ENCODE data around the gene NUMA1.

The NUMA1 gene

DNA sequence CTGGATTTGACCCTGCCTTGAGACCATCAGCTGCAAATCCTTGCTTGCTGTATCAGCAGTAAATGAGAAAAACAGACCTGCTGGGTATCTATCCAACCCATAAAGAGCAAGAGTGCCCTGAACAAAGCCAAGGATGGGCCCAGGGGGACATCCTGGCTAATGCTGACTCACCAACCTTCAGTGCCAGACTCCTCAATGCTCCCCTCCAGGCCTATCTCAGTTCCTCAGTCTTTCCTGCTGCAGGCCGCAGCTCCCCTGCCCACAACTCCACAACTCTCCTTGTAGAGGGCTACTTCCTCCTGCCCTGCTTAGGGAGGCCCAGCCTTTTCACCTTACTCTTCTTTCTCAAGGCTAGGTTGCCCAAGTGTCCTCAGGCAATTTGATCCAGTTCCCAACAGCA lies 20.1 kb upstream of the NUMA1 start:
- DNase-seq (ENCODE audit: low spot score) = no peak

DNA sequence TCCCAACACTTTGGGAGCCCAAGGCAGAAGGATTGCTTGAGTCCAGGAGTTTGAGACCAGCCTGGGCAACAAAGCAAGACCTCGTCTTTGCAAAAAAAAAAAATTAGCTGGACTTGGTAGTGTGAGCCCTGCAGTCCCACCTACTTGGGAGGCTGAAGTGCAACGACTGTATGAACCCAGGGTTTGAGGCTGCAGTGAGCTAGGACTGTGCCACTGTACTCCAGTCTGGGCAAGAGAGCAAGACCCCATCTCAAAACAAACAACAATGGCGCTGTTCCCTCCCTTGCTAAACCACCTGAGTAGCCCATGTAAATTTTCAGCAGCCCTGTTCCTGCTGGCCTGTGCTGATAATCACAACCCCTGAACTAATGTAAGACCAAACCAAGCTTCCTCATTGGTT lies 19.7 kb upstream of the NUMA1 start:
- DNase-seq (ENCODE audit: low spot score) = no peak

DNA sequence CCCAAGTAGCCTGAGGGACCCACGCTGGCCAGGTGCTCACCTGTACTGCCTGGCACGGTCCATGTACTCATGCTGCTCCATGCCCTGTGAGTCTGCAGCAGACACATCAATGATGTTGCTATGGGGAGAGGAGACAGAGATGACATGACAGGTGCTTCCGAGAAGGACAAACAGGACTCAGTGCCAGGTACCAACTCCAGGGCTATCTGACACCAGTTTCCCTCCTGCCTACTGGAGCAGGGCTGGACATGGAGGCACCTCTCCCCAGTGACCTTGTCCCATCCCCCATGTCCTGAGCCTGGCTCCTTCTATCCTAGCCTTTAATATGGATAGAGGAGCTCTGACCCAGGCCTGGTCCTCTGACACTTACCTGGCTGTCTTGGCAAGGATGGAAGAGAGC lies 18.4 kb upstream of the NUMA1 start:
- no peak for DNase-seq (ENCODE audit: low spot score)

DNA sequence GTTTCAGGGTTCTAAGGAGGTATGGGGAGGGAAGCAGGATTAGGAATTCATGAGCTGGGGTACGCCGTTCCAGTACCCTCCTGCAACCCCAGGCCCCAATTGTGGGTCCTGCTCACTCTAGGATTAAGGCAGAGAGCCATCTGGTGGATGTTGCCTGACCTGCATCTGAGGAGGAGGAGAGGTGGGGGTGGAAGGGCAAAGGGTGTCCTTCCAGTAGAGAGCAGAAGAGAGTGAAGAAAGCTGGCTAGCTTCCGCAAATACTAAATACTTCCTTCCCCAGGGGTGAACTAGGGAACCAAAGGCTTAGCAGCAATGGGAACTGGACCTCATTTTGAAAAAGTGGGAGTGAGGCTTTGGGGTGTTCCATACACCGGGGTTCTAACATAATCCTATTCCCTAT lies 10.9 kb upstream of the NUMA1 start:
- DNase-seq (ENCODE audit: low spot score) = peak; percentile 33

DNA sequence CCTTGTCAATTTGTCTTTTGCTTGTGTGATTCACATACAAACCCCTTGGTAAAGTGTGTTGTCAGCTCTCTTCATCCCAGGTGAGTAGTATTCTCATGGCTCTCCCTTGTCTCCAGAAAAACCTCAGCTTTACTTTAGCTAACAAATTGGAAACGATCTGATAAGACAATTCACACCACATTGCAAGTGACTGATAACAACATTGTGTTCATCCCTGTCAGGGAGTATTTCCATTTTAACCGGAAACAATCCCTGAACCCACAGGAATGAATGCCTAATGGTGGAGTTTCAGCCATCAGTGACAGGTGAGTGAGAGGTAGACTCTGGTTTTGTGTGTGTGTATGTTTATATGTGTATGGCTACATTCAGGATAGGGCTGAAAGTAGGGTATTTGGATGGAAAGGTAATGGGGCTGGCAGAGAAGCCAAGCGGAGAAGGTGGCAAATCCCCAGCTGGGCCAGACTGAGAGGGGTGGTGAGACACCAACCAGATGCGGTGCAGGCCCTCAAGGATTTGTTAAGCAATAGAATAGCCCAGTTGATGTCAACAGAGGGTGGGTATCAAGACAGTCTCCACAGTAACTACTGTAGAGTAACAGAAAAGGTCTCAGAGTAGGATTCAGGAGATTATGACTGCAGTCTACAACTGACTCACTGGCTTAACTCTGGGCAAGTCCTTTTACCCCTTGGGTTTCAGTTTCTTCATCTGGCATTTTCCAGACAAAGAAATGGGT lies 7.9 kb upstream of the NUMA1 start:
- no peak for DNase-seq (ENCODE audit: low spot score)

DNA sequence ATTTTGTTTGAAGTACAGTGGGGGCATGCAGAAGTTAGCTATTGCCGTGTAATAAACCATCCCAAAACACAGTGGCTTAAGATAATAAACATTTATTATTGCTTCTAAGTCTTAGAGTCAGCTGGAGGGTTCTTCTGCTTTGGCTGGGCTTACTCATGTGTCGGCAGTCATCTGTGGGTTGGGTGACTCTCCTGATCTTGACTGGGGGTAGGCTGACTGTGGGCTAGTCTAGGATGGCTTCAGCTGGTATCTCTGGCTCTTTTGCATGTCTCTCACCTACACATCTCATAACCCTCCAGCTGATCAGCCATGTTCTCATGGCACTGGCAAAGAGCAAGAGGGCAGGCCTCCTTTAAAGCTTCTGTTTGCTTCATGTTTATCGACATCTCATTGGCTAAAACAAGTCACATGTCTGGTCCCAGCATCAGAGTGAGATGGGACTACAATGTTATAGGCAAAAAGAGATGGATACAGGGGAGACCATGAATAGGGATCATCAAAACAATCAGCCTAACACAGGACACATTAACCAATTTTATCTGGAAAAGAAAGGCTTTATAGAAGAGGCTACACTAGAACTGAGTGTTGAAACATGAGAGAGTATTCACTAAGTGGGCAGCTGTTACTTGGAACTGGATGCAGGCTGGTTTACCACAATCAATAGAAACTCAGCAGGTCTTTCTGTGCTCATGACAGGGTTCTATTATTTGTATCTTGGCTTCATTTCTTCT lies 5.4 kb upstream of the NUMA1 start:
- no peak for DNase-seq (ENCODE audit: low spot score)

DNA sequence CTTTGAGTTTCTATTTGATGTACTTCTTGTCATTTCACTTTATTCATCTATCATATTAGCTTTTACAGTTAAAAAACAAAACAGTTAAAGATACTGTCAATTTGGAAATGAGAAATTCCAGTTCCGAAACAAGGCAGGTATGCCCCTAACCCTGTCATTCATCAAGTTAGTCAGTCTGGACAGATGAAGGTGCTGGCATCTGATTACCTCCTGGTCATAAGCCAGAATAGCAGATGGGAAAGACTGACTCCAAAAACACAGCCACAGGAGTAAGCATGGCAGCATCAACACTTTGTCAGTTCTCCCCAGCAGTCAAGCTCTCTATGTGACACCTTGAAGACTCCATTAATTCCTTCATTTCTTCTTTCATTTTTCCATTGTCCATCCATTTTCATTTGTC lies 4.6 kb upstream of the NUMA1 start:
- DNase-seq (ENCODE audit: low spot score) = no peak

DNA sequence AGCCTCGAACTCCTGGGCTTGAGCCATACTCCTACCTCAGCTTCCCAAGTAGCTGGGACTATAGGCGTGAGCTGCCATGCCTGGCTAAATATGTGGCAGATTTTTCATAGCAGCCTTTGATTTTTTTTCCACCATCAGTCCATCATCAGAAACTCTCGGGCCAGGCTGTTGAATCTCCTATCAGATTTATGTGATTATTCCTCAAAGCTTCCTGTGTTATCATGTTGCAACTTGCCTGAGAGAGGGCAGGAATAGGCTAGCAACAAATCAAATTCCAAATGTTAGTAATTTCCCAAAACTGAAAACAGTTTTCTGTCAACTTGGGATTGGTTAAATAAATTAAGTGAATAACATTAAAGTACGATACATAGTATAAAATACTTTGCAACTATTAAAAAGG lies 3.7 kb upstream of the NUMA1 start:
- no peak for DNase-seq (ENCODE audit: low spot score)

DNA sequence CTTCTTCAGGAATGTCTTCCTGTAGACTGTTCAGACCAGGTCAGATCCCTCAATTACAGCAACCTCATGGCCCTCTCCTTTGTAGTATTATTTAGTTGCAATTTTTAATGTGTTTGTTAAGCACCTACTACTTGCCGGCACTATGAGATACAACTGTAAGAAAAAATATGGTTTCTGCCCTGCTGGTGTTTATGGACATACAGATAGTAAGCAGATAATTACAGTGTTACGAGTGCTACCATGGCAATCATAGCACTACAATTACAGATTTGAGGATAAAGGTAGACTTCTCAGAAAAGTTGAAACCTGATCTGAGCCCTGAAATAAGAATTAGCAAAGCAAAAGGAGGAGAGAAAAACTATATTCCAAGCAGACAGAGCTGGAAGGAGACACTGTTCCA lies 3.1 kb upstream of the NUMA1 start:
- DNase-seq (ENCODE audit: low spot score) = no peak

DNA sequence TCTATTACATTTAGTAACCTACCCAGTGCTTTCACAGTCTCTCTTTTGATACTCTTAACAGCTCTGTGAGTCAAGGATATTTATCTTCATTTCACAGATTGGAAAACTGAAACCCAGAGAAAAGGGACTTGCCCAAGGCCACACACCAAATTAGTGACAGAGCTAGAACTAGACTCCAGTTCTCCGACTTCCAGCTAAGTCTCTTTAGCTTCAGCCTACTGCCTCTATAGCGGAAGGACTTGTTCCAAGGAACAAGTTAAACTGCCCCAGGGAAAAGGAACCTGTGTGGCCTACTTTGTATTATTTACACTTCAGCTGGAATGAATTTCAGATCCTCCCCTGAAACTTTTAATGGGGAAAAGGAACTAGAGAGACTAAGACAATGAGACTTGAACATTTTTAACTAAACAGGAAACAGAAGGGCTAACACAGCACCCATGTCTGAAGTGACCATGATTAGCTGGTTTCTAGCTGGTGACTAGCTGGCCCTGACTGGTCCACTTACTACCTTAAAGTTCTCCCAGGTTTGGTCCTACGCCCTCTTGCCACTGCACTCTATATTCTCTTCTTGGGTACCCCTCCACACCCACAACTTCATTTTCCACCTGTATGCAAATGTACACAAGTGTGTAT lies 1.6 kb upstream of the NUMA1 start:
- no peak for DNase-seq (ENCODE audit: low spot score)

DNA sequence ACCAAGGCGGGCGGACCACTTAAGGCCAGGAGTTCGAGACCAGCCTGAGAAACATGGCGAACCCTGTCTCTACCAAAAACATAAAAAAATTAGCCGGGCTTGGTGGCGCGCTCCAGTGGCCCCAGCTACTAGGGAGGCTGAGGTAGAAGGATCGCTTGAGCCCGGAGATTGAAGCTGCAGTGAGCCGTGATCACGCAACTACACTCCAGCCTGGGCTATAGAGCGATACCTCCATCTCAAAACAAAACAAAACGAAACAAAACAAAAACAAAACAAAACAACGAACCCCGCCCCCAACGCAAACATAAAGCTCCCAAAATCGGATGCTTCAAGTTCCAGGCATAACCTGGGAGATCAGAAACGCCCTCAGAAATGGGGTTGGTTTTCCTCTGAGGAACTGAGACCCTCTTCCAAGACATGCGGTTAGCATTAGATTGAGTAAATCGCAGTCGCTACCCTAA lies 872 bp upstream of the NUMA1 start:
- no peak for DNase-seq (ENCODE audit: low spot score)

DNA sequence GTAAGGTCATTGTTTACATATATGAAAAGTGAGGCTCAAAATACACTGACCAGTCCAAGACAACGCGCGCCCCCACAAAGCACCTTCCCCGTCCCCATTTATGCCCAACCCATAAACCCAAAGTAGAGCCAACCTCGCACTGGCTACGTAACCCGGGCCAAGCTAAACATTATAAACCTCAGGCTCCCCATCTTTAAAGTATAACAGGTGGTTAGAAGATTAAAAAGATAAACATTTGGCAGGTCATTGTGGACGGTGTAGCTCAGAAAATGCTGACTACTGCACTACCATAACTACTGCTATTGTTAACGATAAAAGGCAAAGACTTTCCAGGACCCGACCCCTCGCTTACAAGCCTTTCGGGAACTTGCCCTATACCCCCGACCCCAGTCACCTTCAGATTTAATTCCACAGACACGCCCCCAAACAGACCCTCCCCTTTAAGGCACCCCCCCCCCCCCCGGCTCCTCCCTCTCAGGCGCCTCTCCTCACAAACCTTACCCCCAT lies 470 bp downstream of the NUMA1 start:
- no peak for DNase-seq (ENCODE audit: low spot score)

DNA sequence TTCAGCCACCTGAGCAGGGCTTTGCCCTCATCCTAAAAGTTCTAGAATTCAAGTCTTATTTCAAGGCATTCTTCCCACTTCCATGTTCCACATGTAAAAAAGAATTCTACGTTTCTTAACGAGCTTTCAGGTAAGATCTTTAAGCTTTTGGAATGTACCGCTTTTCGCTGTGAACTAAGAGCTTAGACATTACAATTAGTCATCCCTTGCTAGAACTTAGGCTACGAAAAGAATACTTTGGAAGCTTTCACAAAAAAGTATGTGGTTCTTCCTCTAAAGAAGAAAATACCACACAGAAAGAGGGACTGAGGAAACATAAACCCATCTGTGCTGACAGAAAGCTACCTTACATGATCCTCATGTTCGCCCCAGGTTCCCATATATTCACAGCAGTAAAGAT lies 1.9 kb downstream of the NUMA1 start:
- no peak for DNase-seq (ENCODE audit: low spot score)

DNA sequence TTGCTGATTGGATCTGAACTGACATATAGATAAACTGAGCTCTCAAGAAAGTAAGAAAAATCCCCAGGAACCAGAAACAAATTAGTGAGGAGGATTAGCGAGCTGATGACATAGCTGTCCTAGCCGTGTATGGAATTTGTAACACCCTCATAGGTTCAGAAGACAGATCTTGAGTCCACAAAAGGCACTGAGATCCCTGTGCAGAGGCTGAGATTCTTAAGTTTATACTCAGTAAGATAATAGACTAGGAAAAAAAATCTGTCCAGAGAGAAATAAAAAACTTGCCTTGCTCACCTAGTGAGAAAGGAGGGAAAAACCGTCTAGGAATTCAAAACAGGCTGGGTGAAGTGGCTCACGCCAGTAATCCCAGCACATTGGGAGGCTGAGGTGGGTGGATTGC lies 4.6 kb downstream of the NUMA1 start:
- DNase-seq (ENCODE audit: low spot score) = no peak

DNA sequence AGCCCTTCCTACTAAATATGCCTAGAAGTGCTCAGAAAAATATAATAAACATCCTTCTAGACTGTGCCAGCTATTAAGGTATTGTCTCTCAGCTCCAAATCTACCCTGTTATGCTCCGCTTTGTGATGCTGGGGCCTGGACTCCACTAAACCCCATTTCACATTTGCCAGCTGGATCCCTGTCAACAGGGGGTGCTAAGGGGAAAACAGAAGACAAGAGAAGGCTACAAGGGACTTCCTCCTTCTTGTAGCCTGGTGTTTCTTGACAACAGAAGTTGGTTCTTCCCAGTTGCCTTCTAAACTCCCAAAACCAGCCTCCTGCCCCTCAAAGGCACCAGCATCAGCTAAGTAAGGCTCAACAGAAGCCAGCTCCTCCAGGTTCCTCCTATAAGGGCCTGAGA lies 5.2 kb downstream of the NUMA1 start:
- no peak for DNase-seq (ENCODE audit: low spot score)

DNA sequence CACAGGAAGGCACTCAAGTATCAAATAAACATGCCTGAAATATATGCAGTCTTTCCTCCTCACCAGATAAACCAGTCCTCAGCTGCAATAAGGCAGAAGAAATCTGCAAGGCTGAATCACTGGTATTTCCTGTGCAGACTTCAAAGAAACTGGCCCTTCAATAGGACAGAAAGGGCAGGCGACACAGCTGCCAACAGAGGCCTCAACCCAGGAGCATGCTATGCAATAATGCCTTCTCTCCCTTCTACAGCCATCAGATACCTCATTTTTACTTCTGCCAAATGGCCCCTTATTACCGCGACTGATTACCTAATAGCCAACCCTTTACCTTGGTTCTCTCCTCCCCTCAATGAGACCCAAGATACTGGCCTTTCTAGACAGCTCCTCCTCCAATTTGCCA lies 8.0 kb downstream of the NUMA1 start:
- DNase-seq (ENCODE audit: low spot score) = no peak

DNA sequence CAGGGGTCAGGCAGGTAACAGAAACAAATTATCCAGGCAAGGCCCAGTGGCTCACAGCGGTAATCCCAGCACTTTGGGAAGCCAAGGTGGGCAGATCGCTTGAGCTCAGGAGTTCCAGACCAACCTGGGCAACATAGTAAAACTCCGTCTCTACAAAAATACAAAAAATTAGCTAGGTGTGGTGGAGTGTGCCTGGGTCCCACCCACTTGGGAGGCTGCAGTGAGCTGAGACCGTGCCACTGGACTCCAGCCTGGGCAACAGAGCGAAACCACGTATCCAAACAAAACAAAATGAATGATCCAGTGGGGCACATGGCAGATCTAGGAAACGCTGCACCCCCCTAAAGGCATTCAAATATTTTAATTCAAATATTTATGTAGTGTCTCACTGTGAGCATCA lies 9.9 kb downstream of the NUMA1 start:
- DNase-seq (ENCODE audit: low spot score) = no peak

DNA sequence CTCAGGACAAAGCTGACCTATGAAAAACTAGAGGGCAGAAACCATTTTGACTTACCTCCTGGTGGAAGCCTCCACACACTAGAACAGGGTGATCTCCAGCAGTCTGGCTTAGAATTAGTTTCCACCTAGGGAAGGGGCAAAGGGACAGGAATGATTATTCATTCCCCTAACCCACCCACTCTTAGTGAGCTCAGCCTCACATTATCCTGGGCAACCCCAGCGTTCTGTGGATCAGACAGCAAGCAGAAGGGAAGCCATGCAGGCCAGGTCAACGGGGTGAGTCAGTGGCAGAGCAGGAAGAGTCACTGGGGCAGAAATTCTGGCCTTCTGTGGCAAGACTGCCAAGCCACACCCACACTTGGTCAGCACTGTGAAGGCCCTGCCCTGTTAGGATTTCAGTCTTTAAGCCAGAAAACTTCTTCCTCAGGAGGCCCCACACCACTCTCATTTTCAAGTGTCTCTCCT lies 10.5 kb downstream of the NUMA1 start:
- DNase-seq (ENCODE audit: low spot score) = peak; percentile 67

DNA sequence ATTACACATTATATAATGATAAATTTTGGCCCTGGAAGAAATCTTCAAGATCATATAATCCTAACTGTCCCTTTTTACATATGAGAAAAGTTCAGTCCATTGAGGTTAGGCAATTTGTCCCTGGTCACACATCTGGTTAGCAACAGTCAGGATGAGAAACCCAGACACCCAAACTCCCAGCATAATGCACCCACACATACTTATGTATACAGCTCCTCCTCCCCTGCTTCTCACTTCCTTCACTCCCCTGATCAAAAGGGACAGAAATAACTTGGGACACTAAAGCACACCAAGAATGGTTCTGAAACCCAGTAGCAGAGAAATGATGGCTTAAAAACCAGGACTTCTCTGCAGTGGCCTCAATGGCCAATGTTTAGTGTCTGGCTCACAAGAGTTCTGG lies 11.1 kb downstream of the NUMA1 start:
- no peak for DNase-seq (ENCODE audit: low spot score)

DNA sequence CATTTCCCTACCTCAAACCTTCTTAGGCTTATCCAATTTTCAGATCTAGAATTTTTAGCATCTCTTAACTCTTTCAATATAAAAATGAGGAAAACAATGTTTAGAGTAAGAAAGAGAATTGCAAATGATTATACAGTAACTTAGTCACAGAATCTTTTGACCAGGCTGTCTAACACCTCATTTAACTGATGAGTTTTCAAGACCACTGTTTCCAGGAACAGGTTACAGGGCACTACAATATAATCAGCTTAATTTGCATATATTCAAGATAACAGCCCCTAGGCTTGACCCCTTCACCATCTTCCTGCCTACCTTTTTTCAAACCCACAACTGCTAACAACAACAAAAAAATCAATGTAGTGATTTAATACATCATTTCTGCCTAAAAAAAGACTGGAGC lies 12.7 kb downstream of the NUMA1 start:
- DNase-seq (ENCODE audit: low spot score) = no peak

DNA sequence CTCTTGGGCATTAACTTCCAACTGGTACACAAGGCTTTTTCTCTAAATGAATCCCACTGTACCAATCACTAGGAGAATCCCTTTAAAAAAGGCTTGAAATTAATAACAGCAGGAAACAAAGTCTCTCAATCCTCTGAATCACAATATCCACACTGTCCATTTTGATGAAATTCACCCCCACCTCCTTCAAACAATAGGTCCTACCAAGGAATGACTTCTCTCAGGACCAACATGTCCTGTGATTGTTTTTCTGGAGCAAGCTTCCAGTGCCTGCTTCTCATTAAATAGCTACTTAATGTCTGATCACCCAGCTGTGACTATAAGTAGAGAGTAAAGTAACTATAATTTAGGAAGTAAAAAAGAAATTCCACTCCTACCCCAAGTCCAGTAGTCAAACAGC lies 13.1 kb downstream of the NUMA1 start:
- DNase-seq (ENCODE audit: low spot score) = no peak

DNA sequence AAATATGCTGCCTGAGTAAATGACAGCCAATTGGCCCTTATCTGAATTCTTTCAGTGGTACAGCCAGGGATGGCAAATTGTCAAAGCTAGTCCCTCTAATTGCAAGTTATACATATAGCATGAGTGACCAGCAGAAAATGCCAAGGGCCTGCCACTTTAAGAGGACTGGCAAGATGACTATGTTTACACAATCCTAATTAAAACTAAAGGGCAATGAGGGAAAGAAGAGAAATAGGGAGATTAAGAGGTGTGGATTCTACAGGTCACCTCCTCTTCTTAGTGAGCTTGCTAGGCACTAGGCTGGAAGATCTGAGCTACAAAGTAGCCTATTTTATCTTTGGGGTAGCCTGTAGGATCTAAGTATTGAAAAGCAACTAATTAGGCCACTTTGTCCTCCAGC lies 13.5 kb downstream of the NUMA1 start:
- DNase-seq (ENCODE audit: low spot score) = no peak

DNA sequence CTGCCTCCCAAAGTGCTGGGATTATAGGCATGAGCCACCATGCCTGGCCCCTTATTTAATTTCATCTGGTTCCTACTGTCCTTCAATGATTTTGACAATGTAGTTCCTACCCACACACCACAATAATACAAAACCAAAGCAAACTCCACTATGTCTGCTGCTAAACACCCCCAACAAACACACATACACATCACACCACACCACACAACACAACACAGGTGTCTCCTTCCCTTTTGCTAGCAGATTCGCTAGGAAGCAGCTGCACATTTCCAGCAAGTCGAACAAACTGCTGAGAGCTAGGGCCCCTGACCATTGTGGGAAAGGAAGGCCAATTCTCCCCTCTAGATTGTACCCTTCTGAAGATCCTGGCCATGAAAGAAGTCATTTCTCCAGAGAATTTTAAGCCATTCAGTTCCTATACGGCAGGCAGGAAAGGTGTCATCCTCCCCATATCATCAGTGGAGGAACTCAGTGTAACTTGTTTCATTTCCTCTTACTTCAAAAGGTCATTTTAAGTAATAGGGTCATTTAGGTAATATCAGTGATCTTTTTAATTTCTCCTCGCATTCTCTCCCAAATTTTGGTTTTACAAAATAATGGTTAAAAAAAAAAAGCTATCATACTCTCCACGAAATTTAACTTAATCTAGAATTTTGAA lies 18.5 kb downstream of the NUMA1 start:
- no peak for DNase-seq (ENCODE audit: low spot score)
